Right kidney (tissue), 1 donor: ENCODE measurements around the gene COL23A1.
"Not testable (repeated sequence)": the region's sequence is repeated elsewhere in the genome, so short reads cannot be mapped to it uniquely, and the experiment has no call there.

ENCODE experiments used
- DNase-seq: peaks from one replicate; pipeline ENCODE4 v3.0.0-alpha.2; 2016

COL23A1 gene

GRCh38 chr5:178504340-178504960, 85.7 kb downstream of the COL23A1 start:
- DNase-seq = no peak

- DNase-seq = no peak
Observed at GRCh38 chr5:178502401-178503100, 87.6 kb downstream of the COL23A1 start.

- no peak for DNase-seq
Observed at GRCh38 chr5:178499352-178499751, 90.8 kb downstream of the COL23A1 start.

- no peak for DNase-seq
Observed at GRCh38 chr5:178496642-178497041, 93.6 kb downstream of the COL23A1 start.

GRCh38 chr5:178496214-178496613, 94.0 kb downstream of the COL23A1 start:
- no peak for DNase-seq

- DNase-seq = no peak
Observed at GRCh38 chr5:178495706-178496105, 94.5 kb downstream of the COL23A1 start.

GRCh38 chr5:178492278-178492677, 97.9 kb downstream of the COL23A1 start:
- DNase-seq = no peak

- no peak for DNase-seq
Observed at GRCh38 chr5:178490935-178491652, 99.1 kb downstream of the COL23A1 start.

- no peak for DNase-seq
Observed at GRCh38 chr5:178489271-178489976, 100.8 kb downstream of the COL23A1 start.

GRCh38 chr5:178488696-178489095, 101.5 kb downstream of the COL23A1 start:
- DNase-seq = no peak

GRCh38 chr5:178487911-178488600, 102.1 kb downstream of the COL23A1 start:
- DNase-seq = no peak

- DNase-seq = not testable (repeated sequence)
Observed at GRCh38 chr5:178486878-178487512, 103.2 kb downstream of the COL23A1 start.

- DNase-seq = no peak
Observed at GRCh38 chr5:178486239-178486641, 104.0 kb downstream of the COL23A1 start.

- DNase-seq = no peak
Observed at GRCh38 chr5:178483620-178484019, 106.6 kb downstream of the COL23A1 start.

- no peak for DNase-seq
Observed at GRCh38 chr5:178479261-178479660, 110.9 kb downstream of the COL23A1 start.

- no peak for DNase-seq
Observed at GRCh38 chr5:178478370-178478769, 111.8 kb downstream of the COL23A1 start.

- DNase-seq = no peak
Observed at GRCh38 chr5:178477802-178478201, 112.4 kb downstream of the COL23A1 start.

GRCh38 chr5:178476972-178477754, 113.0 kb downstream of the COL23A1 start:
- DNase-seq = no peak

- DNase-seq = no peak
Observed at GRCh38 chr5:178476531-178476930, 113.7 kb downstream of the COL23A1 start.

GRCh38 chr5:178475422-178475821, 114.8 kb downstream of the COL23A1 start:
- DNase-seq = no peak
